CD14-positive monocyte (primary cell): ENCODE data around the gene NACA. TPM values are rescaled to one million over a fixed set of nuclear protein-coding genes. Genes with fewer than 3 reads are reported as not detected.

Experiments
- DNase-seq, 3 donors: peaks; one replicate each; pipeline ENCODE4 v3.0.0-alpha.2; 2011 to 2022
- H2AFZ ChIP-seq: 2 replicates; pipeline ENCODE4 v1.6.0; 2012; ENCODE audit warnings: mild to moderate bottlenecking, low read depth, low read length, inconsistent platforms; ENCODE audit not compliant: insufficient read depth, poor library complexity, severe bottlenecking
- H3K27ac ChIP-seq, 2 donors: 1 replicate in 1 of 2; 2 replicates in 1 of 2; pipeline ENCODE4 v1.5.1; 2012 to 2013; ENCODE audit warnings: low read length in 2 of 2, control low read depth in 1 of 2, inconsistent platforms in 1 of 2, low read depth in 1 of 2, mild to moderate bottlenecking in 1 of 2
- H3K27me3 ChIP-seq, 2 donors: one replicate each; pipeline versions ENCODE4 v1.6.0 to v1.6.1; 2011 to 2013; ENCODE audit warnings: low read length in 2 of 2; ENCODE audit not compliant: control insufficient read depth in 2 of 2, insufficient read depth in 2 of 2
- H3K36me3 ChIP-seq, 2 donors: replicated peaks in 1 of 2; 1 replicate in 1 of 2; 2 replicates in 1 of 2; pipeline versions ENCODE4 v1.5.1 to v1.6.1; 2012 to 2013; ENCODE audit warnings: low read length in 2 of 2, control low read depth in 1 of 2, inconsistent platforms in 1 of 2, mild to moderate bottlenecking in 1 of 2; ENCODE audit not compliant: insufficient read depth in 2 of 2, control insufficient read depth in 1 of 2
- H3K4me1 ChIP-seq, 2 donors: 1 replicate in 1 of 2; 2 replicates in 1 of 2; pipeline versions ENCODE4 v1.5.1 to v1.6.1; 2012 to 2013; ENCODE audit warnings: low read length in 2 of 2, control low read depth in 1 of 2, inconsistent platforms in 1 of 2, mild to moderate bottlenecking in 1 of 2, moderate library complexity in 1 of 2; ENCODE audit not compliant: insufficient read depth in 2 of 2, control insufficient read depth in 1 of 2
- H3K4me2 ChIP-seq: replicated peaks from 2 replicates; pipeline ENCODE3; 2012; ENCODE audit warnings: low read length, moderate library complexity, mild to moderate bottlenecking; ENCODE audit not compliant: poor library complexity, severe bottlenecking; ENCODE audit errors: extremely low read depth
- H3K4me3 ChIP-seq, 3 experiments: fragments of 200-600 bp in 1 of 3; sonication (generic) in 1 of 3; replicated peaks in 1 of 3; 1 replicate in 2 of 3; 2 replicates in 1 of 3; pipeline ENCODE4 v1.5.1; 2011 to 2013; ENCODE audit warnings: low read length in 3 of 3, mild to moderate bottlenecking in 3 of 3, control low read depth in 2 of 3, low read depth in 2 of 3, inconsistent platforms in 1 of 3, moderate library complexity in 1 of 3
- H3K79me2 ChIP-seq: 2 replicates; pipeline ENCODE4 v1.6.0; 2012; ENCODE audit warnings: mild to moderate bottlenecking, control low read depth, inconsistent platforms, low read length, moderate library complexity; ENCODE audit not compliant: insufficient read depth
- H3K9ac ChIP-seq: 2 replicates; pipeline ENCODE4 v1.6.0; 2017; ENCODE audit warnings: low read length, mild to moderate bottlenecking; ENCODE audit not compliant: insufficient read depth, poor library complexity, severe bottlenecking
- H3K9me3 ChIP-seq, 2 donors: replicated peaks in 1 of 2; 1 replicate in 1 of 2; 2 replicates in 1 of 2; pipeline versions ENCODE4 v1.5.1 to v1.6.1; 2012 to 2013; ENCODE audit warnings: low read length in 2 of 2, control low read depth in 1 of 2; ENCODE audit not compliant: control insufficient read depth in 1 of 2, insufficient read depth in 1 of 2
- H4K20me1 ChIP-seq: 2 replicates; pipeline ENCODE4 v1.6.0; 2012; ENCODE audit warnings: mild to moderate bottlenecking, low read length, control low read depth, moderate library complexity; ENCODE audit not compliant: insufficient read depth
- H3K27ac Mint-ChIP-seq, 7 donors: one replicate each; pipeline ENCODE4 v1.8.0; 2020; ENCODE audit warnings: mild to moderate bottlenecking in 7 of 7, mixed read lengths in 7 of 7, moderate library complexity in 6 of 7, inconsistent platforms in 2 of 7
- H3K27me3 Mint-ChIP-seq, 3 donors: one replicate each; pipeline ENCODE4 v1.8.0; 2021 to 2022; ENCODE audit warnings: low read depth in 3 of 3, mild to moderate bottlenecking in 3 of 3, mixed read lengths in 3 of 3, moderate library complexity in 3 of 3, inconsistent platforms in 1 of 3
- H3K36me3 Mint-ChIP-seq, 2 donors: one replicate each; pipeline ENCODE4 v1.8.0; 2020; ENCODE audit warnings: mixed read lengths in 2 of 2, inconsistent platforms in 1 of 2, mild to moderate bottlenecking in 1 of 2
- H3K4me1 Mint-ChIP-seq: one replicate; pipeline ENCODE4 v1.8.0; 2020; ENCODE audit warnings: mild to moderate bottlenecking, mixed read lengths
- H3K4me3 Mint-ChIP-seq, 2 donors: one replicate each; pipeline ENCODE4 v1.8.0; 2020; ENCODE audit warnings: mild to moderate bottlenecking in 2 of 2, mixed read lengths in 2 of 2, moderate library complexity in 1 of 2
- H3K9me3 Mint-ChIP-seq, 7 donors: one replicate each; pipeline ENCODE4 v1.8.0; 2020 to 2022; ENCODE audit warnings: mixed read lengths in 7 of 7, mild to moderate bottlenecking in 6 of 7, moderate library complexity in 6 of 7, inconsistent platforms in 2 of 7
- WGBS: methylation state at CpG from one replicate; pipeline ENCODE4 v1.1.5; 2013; ENCODE audit warnings: missing lambda C conversion rate; ENCODE audit not compliant: insufficient coverage; 5-methylcytosine and 5-hydroxymethylcytosine counted together
- intact Hi-C, 2 donors: fragments of 100-400 bp; cut with micrococcal nuclease; formaldehyde crosslinking; loops; one replicate each; pipeline versions ENCODE4 v1.15.0 to v1.15.1; 2023
- polyA plus RNA-seq, 3 donors: library from polyadenylated mRNA; depleted of rRNA in 1 of 3; unstranded in 2 of 3; stranded (reverse) in 1 of 3; fragments of 300-500 nt in 2 of 3; fragments of >200 nt in 1 of 3; fragmentation: Illumina TruSeq in 2 of 3; gene quantifications; 1 replicate in 2 of 3; 2 replicates in 1 of 3; pipeline ENCODE4 v1.2.3, GENCODE V29; 2012 to 2021
- TF ChIP-seq, protein P1 (sequence below): fragments of 200-600 bp; IDR thresholded peaks from one replicate; pipeline ENCODE4 v1.8.0; 2022; ENCODE audit warnings: antibody characterized with exemption, mild to moderate bottlenecking

Gene NACA
- polyA plus RNA-seq, 3 donors = 797 to 1,102 (median 937) TPM

GRCh38 chr12:56725723-56726102 lies 614 bp upstream of the NACA start:
- peak overlapping the region; percentile 89 for H3K4me2 ChIP-seq

DNA sequence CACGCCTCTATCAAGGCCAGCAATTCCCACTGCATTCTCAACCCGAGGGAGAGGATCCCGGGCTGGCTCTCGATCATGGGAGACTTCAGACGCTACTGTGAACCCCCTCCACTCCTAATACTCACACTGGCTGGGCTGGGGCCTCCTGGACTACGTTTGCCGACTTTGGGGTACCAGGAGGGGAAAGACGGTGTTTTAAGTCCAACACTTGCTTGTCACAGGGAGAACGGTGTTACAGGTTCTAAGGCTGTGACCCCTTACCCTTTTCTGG lies 463 bp downstream of the NACA start:
- Histone ChIP-seq H3K4me3 (peak overlapping the region; percentile 67 to 99 (median 98)), H4K20me1 (peaks cover 45% of the 10 kb centered on the region), H3K79me2 (peaks cover 83% of the 10 kb centered on the region), H3K9ac (peak overlapping the region; percentile 90), H3K4me2 (peak overlapping the region; percentile 89), H3K9me3 (no peaks in the 10 kb centered on the region), H3K27me3 (no peaks in the 10 kb centered on the region), H2AFZ (peak overlapping the region; percentile 82), H3K36me3 (peaks cover 9 to 25% of the 10 kb centered on the region in 2 donors), H3K4me1 (peaks cover 52 to 65% of the 10 kb centered on the region in 2 donors), H3K27ac (peak overlapping the region; percentile 93 to 97)
- Mint-ChIP-seq H3K9me3 (no peaks in the 10 kb centered on the region), H3K4me3 (peak overlapping the region; percentile 98), H3K27ac (peak overlapping the region; percentile 97 to 99 (median 98)), H3K4me1 (peaks cover 53% of the 10 kb centered on the region), H3K27me3 (peaks cover 0 to 2% (median 0%) of the 10 kb centered on the region in 3 donors), H3K36me3 (peaks cover 23 to 28% of the 10 kb centered on the region in 2 donors)
- DNase-seq = no peak
- WGBS = 0% methylated on average over 3 of the region's 9 CpGs
- TF ChIP-seq, protein P1, sequence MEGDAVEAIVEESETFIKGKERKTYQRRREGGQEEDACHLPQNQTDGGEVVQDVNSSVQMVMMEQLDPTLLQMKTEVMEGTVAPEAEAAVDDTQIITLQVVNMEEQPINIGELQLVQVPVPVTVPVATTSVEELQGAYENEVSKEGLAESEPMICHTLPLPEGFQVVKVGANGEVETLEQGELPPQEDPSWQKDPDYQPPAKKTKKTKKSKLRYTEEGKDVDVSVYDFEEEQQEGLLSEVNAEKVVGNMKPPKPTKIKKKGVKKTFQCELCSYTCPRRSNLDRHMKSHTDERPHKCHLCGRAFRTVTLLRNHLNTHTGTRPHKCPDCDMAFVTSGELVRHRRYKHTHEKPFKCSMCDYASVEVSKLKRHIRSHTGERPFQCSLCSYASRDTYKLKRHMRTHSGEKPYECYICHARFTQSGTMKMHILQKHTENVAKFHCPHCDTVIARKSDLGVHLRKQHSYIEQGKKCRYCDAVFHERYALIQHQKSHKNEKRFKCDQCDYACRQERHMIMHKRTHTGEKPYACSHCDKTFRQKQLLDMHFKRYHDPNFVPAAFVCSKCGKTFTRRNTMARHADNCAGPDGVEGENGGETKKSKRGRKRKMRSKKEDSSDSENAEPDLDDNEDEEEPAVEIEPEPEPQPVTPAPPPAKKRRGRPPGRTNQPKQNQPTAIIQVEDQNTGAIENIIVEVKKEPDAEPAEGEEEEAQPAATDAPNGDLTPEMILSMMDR = no peak
- intact Hi-C loops = loop anchor here (5.0 to 10.0 kb wide), 2 partner anchors 77 to 80 kb away; partner anchors contain the start of gene ATP5F1B (in 2 of the 2)

More at GRCh38 chr12:56725723-56726102, 614 bp upstream of the NACA start:
- Histone ChIP-seq H3K36me3 (peaks cover 5 to 20% of the 10 kb centered on the region in 2 donors), H4K20me1 (peaks cover 34% of the 10 kb centered on the region), H3K27ac (peak overlapping the region; percentile 93 to 97), H3K4me3 (peak overlapping the region; percentile 67 to 99 (median 98)), H3K9me3 (no peaks in the 10 kb centered on the region), H3K4me1 (peaks cover 41 to 54% of the 10 kb centered on the region in 2 donors), H3K79me2 (peaks cover 73% of the 10 kb centered on the region), H3K27me3 (no peaks in the 10 kb centered on the region), H3K9ac (peak overlapping the region; percentile 90), H2AFZ (peak overlapping the region; percentile 82)
- DNase-seq = no peak
- no CpG with 5 or more reads among the region's 7 CpGs for WGBS
- Mint-ChIP-seq H3K27me3 (peaks cover 0 to 2% (median 0%) of the 10 kb centered on the region in 3 donors), H3K4me3 (peak overlapping the region; percentile 98), H3K9me3 (no peaks in the 10 kb centered on the region), H3K4me1 (peaks cover 43% of the 10 kb centered on the region), H3K36me3 (peaks cover 18 to 23% of the 10 kb centered on the region in 2 donors), H3K27ac (peak overlapping the region; percentile 97 to 99 (median 98))
- TF ChIP-seq, protein P1 = no peak
- intact Hi-C loops = loop anchor here (1.0 to 10.0 kb wide), 3 partner anchors 37 to 81 kb away; partner anchors contain the start of genes PTGES3 (in 2 of the 2) and ATP5F1B (in 1 of the 2)
